IMR-90 (cell line): ENCODE data around the gene BCDIN3D. TPM values are rescaled to one million over a fixed set of nuclear protein-coding genes. Genes with fewer than 3 reads are reported as not detected.

Source experiments
- ATAC-seq: fragments of 200-7000 bp; cut with Tn5 transposase; 2 replicates; pipeline ENCODE4 v1.9.1; 2020; ENCODE audit warnings: low read depth, mild to moderate bottlenecking, moderate library complexity
- BruUV-seq: library from RNA; stranded (reverse); fragments of 400-500 nt; replicated peaks from 2 replicates; lab custom pipeline; 2021; lab: Mats Ljungman, UMichigan
- CTCF ChIA-PET: fragments of 300-600 bp; formaldehyde crosslinking; extraction: SDS; loops from one replicate; lab custom pipeline; 2021; ENCODE audit warnings: antibody characterized with exemption; lab: Yijun Ruan, JAX
- POLR2A ChIA-PET: fragments of 300-600 bp; sonication (Branson Sonifier 250); formaldehyde crosslinking; loops from one replicate; lab custom pipeline; 2022; ENCODE audit warnings: antibody characterized with exemption; ENCODE audit not compliant: unreplicated experiment; lab: Charles Lee
- DNase-seq: peaks from one replicate; pipeline ENCODE4 v3.0.0; 2013
- H2AFZ ChIP-seq: replicated peaks from 2 replicates; pipeline ENCODE3; 2013; ENCODE audit warnings: low read length, mild to moderate bottlenecking; ENCODE audit not compliant: poor library complexity
- H2AK5ac ChIP-seq: 2 replicates; pipeline ENCODE4 v1.6.1; 2013; ENCODE audit warnings: low read depth, low read length, inconsistent platforms
- H2AK9ac ChIP-seq: replicated peaks from 2 replicates; pipeline ENCODE3; 2013; ENCODE audit warnings: mild to moderate bottlenecking, low read depth, low read length, moderate library complexity; ENCODE audit not compliant: poor library complexity
- H2BK120ac ChIP-seq: 2 replicates; pipeline ENCODE4 v1.6.1; 2013; ENCODE audit warnings: low read depth, low read length, inconsistent platforms
- H2BK15ac ChIP-seq: 3 replicates; pipeline ENCODE4 v1.6.1; 2013; ENCODE audit warnings: low read depth, low read length, inconsistent platforms
- H2BK20ac ChIP-seq: 2 replicates; pipeline ENCODE4 v1.6.1; 2013; ENCODE audit warnings: low read depth, mild to moderate bottlenecking, inconsistent platforms, low read length, moderate library complexity
- H2BK5ac ChIP-seq: 2 replicates; pipeline ENCODE4 v1.6.1; 2013; ENCODE audit warnings: mild to moderate bottlenecking, low read depth, low read length, inconsistent platforms; ENCODE audit not compliant: poor library complexity, severe bottlenecking
- H3K14ac ChIP-seq: replicated peaks from 2 replicates; pipeline ENCODE4 v1.6.1; 2013; ENCODE audit warnings: low read depth, low read length, inconsistent platforms
- H3K18ac ChIP-seq: 2 replicates; pipeline ENCODE4 v1.6.1; 2013; ENCODE audit warnings: low read depth, low read length, control low read depth
- H3K23ac ChIP-seq: 2 replicates; pipeline ENCODE4 v1.6.1; 2013; ENCODE audit warnings: low read depth, low read length, inconsistent platforms
- H3K27ac ChIP-seq: 2 replicates; pipeline ENCODE4 v1.5.1; 2013; ENCODE audit warnings: mild to moderate bottlenecking, control low read depth, low read length; ENCODE audit not compliant: insufficient read depth
- H3K27me3 ChIP-seq: 2 replicates; pipeline ENCODE4 v1.6.1; 2013; ENCODE audit warnings: low read length; ENCODE audit not compliant: control insufficient read depth, insufficient read depth
- H3K36me3 ChIP-seq: 2 replicates; pipeline ENCODE4 v1.6.1; 2013; ENCODE audit warnings: low read length, mixed read lengths; ENCODE audit not compliant: control insufficient read depth, insufficient read depth
- H3K4ac ChIP-seq: 2 replicates; pipeline ENCODE4 v1.6.1; 2013; ENCODE audit warnings: low read depth, low read length, inconsistent platforms
- H3K4me1 ChIP-seq: 2 replicates; pipeline ENCODE4 v1.6.1; 2013; ENCODE audit warnings: low read length, mixed read lengths; ENCODE audit not compliant: control insufficient read depth, insufficient read depth
- H3K4me2 ChIP-seq: 2 replicates; pipeline ENCODE4 v1.6.1; 2013; ENCODE audit warnings: low read depth, mild to moderate bottlenecking, control low read depth, low read length, moderate library complexity
- H3K4me3 ChIP-seq: 2 replicates; pipeline ENCODE4 v1.5.1; 2013; ENCODE audit warnings: low read depth, mild to moderate bottlenecking, control low read depth, low read length, moderate library complexity; ENCODE audit not compliant: insufficient read depth
- H3K56ac ChIP-seq: 2 replicates; pipeline ENCODE4 v1.6.1; 2013; ENCODE audit warnings: low read length, inconsistent platforms; ENCODE audit not compliant: insufficient read depth; ENCODE audit errors: extremely low read depth
- H3K79me1 ChIP-seq, 2 experiments: 2 replicates each; pipeline ENCODE4 v1.6.1; 2013; ENCODE audit warnings: low read length in 2 of 2, inconsistent platforms in 1 of 2, low read depth in 1 of 2
- H3K9ac ChIP-seq: 2 replicates; pipeline ENCODE4 v1.6.1; 2013; ENCODE audit warnings: low read depth, low read length, control low read depth
- H3K9me1 ChIP-seq: 2 replicates; pipeline ENCODE4 v1.6.1; 2013; ENCODE audit warnings: low read length, inconsistent platforms; ENCODE audit not compliant: insufficient read depth
- H3K9me3 ChIP-seq: 2 replicates; pipeline ENCODE4 v1.6.1; 2013; ENCODE audit warnings: low read length; ENCODE audit not compliant: control insufficient read depth, insufficient read depth
- H4K20me1 ChIP-seq: 2 replicates; pipeline ENCODE4 v1.6.1; 2013; ENCODE audit warnings: low read length, inconsistent platforms; ENCODE audit not compliant: insufficient read depth
- H4K5ac ChIP-seq: 2 replicates; pipeline ENCODE4 v1.6.1; 2013; ENCODE audit warnings: mild to moderate bottlenecking, low read depth, low read length, control low read depth
- H4K8ac ChIP-seq, 2 experiments: 2 replicates each; pipeline ENCODE4 v1.6.1; 2013; ENCODE audit warnings: low read depth in 2 of 2, low read length in 2 of 2, control low read depth in 1 of 2, inconsistent platforms in 1 of 2
- H4K91ac ChIP-seq: 2 replicates; pipeline ENCODE4 v1.6.1; 2013; ENCODE audit warnings: low read depth, low read length, inconsistent platforms; ENCODE audit not compliant: insufficient read depth
- MAFK ChIP-seq: IDR thresholded peaks from 2 replicates; pipeline ENCODE4 v1.6.1; 2012; ENCODE audit warnings: low read depth, low read length, improper control_type of control experiment
- MAZ ChIP-seq: IDR thresholded peaks from 2 replicates; pipeline ENCODE4 v1.6.1; 2012; ENCODE audit warnings: low read depth, mild to moderate bottlenecking, low read length, improper control_type of control experiment, moderate library complexity, borderline replicate concordance
- NFE2L2 ChIP-seq: fragments of 150-350 bp; IDR thresholded peaks from 2 replicates; pipeline ENCODE4 v1.6.1; 2016; ENCODE audit warnings: low read depth, mild to moderate bottlenecking, low read length
- POLR2A ChIP-seq: IDR thresholded peaks from 2 replicates; pipeline ENCODE4 v1.6.1; 2012; ENCODE audit warnings: mild to moderate bottlenecking, low read depth, low read length
- RAD21 ChIP-seq: IDR thresholded peaks from 2 replicates; pipeline ENCODE4 v1.6.1; 2012; ENCODE audit warnings: low read length, improper control_type of control experiment
- WGBS, 2 experiments: methylation state at CpG; one replicate each; pipeline versions ENCODE4 v1.1.5 to v1.1.7; 2013; ENCODE audit warnings: missing lambda C conversion rate in 2 of 2; ENCODE audit not compliant: insufficient read length in 1 of 2; ENCODE audit errors: extremely low coverage in 2 of 2; 5-methylcytosine and 5-hydroxymethylcytosine counted together
- dilution Hi-C: fragments of 300-500 bp; cut with HindIII; formaldehyde crosslinking; loops from one replicate; pipeline ENCODE4 v1.14.3; 2018; ENCODE audit warnings: low sequenced_read_pairs; ENCODE audit not compliant: unreplicated experiment
- in situ Hi-C: fragments of 300-500 bp; cut with MboI; formaldehyde crosslinking; loops from 3 replicates; pipeline ENCODE4 v1.14.3; 2019; ENCODE audit warnings: low sequenced_read_pairs, inconsistent platforms, mixed read lengths
- intact Hi-C: fragments of 100-400 bp; cut with micrococcal nuclease; formaldehyde crosslinking; loops from 2 replicates; pipeline ENCODE4 v1.10.0; 2022
- polyA plus RNA-seq, 3 experiments: library from polyadenylated mRNA; depleted of rRNA; stranded (reverse); fragments of >200 nt; gene quantifications; 2 replicates each; pipeline ENCODE4 v1.2.3, GENCODE V29; 2012; ENCODE audit warnings: low replicate concordance in 1 of 3
- total RNA-seq: library from RNA; depleted of rRNA; stranded (reverse); fragments of >200 nt; gene quantifications from 2 replicates; pipeline ENCODE4 v1.2.3, GENCODE V29; 2012

Gene BCDIN3D
- total and polyA plus RNA-seq, 2 of the 4 experiments (the other 2 are of a cell fraction): 2.3 TPM

GRCh38 chr12:49843411-49843810 lies 505 bp upstream of the BCDIN3D start:
- Histone ChIP-seq H4K20me1 (no peaks in the 10 kb centered on the region), H3K56ac (peak overlapping the region; percentile 79), H3K4me2 (peak overlapping the region; percentile 86), H3K36me3 (peaks cover under 1% of the 10 kb centered on the region; the same call in 1 of the 2 replicates), H2BK5ac (peak overlapping the region; percentile 51), H2BK20ac (no peak overlapping the region), H4K91ac (peak overlapping the region; percentile 68), H2BK15ac (no peak overlapping the region), H3K79me1 (peaks cover 6 to 37% of the 10 kb centered on the region in 2 experiments; a peak in 3 of 4 replicates), H3K4ac (peak overlapping the region; percentile 76), H2AK9ac (no peak overlapping the region), H2BK120ac (peak overlapping the region; percentile 15; the same call in 1 of the 2 replicates), H3K4me3 (peak overlapping the region; percentile 71; the same call in 1 of the 2 replicates), H3K9me1 (peaks cover 3% of the 10 kb centered on the region; the same call in 1 of the 2 replicates), H2AFZ (peak overlapping the region; percentile 84), H3K23ac (peak overlapping the region; percentile 66), H3K9me3 (no peaks in the 10 kb centered on the region), H3K9ac (peak overlapping the region; percentile 64; the same call in 1 of the 2 replicates), H3K14ac (peak overlapping the region; percentile 79; the same call in 1 of the 2 replicates), H3K18ac (no peak overlapping the region), H3K4me1 (peaks cover 5% of the 10 kb centered on the region), H4K5ac (peak overlapping the region; percentile 57), H3K27me3 (peaks cover 12% of the 10 kb centered on the region), H3K27ac (peak overlapping the region; percentile 51; the same call in 1 of the 2 replicates), H4K8ac (peak overlapping the region; percentile 97 to 98), H2AK5ac (peak overlapping the region; percentile 61; the same call in 1 of the 2 replicates)
- TF ChIP-seq NFE2L2 (no peak), RAD21 (no peak), MAZ (no peak), POLR2A (no peak), MAFK (no peak)
- dilution Hi-C loops: no loop called here
- CTCF ChIA-PET: no interaction called here
- DNase-seq (no peak), ATAC-seq (no peak)
- BruUV-seq: no TSS peak
- POLR2A ChIA-PET: interaction anchor here (0.5 to 1.3 kb wide), 3 partner anchors 8 to 135 kb away, joined by 4 to 5 read pairs (median 4); partner anchors contain the start of gene TMBIM6
- WGBS, 2 experiments: 82% methylated on average over 4 of the region's 7 CpGs; no CpG with 5 or more reads in 1 of the 2 experiments
- intact Hi-C loops: no loop called here
- in situ Hi-C loops: no loop called here
